GM23338 (cell line): ENCODE data around the gene URI1. TPM values are rescaled to one million over a fixed set of nuclear protein-coding genes. Genes with fewer than 3 reads are reported as not detected.

Experiments
- ATAC-seq: fragments of 200-7000 bp; cut with Tn5 transposase; 3 replicates; pipeline ENCODE4 v1.9.1; 2020
- DNase-seq: peaks from one replicate; pipeline ENCODE4 v3.0.0-alpha.2; 2015; ENCODE audit warnings: low spot score
- H2AFZ ChIP-seq: fragments of 200-600 bp; sonication (generic); 2 replicates; pipeline ENCODE4 v1.8.0; 2016; ENCODE audit warnings: antibody characterized with exemption, mild to moderate bottlenecking, moderate library complexity
- H3F3A ChIP-seq: fragments of 200-600 bp; sonication (generic); replicated peaks from 2 replicates; pipeline ENCODE4 v1.8.0; 2017; ENCODE audit warnings: antibody characterized with exemption, mixed run types, low read depth
- H3K27ac ChIP-seq: fragments of 200-600 bp; sonication (generic); 2 replicates; pipeline ENCODE4 v1.6.1; 2016; ENCODE audit warnings: low read depth
- H3K27me3 ChIP-seq: fragments of 200-600 bp; sonication (generic); 2 replicates; pipeline ENCODE4 v1.8.0; 2016; ENCODE audit warnings: mild to moderate bottlenecking, mixed run types, moderate library complexity; ENCODE audit not compliant: insufficient read depth
- H3K36me3 ChIP-seq: fragments of 200-600 bp; sonication (generic); 2 replicates; pipeline ENCODE4 v1.8.0; 2016; ENCODE audit warnings: mild to moderate bottlenecking; ENCODE audit not compliant: insufficient read depth
- H3K4me1 ChIP-seq: fragments of 200-600 bp; sonication (generic); 2 replicates; pipeline ENCODE4 v1.8.0; 2016; ENCODE audit warnings: mild to moderate bottlenecking, moderate library complexity; ENCODE audit not compliant: insufficient read depth
- H3K4me2 ChIP-seq: fragments of 200-600 bp; sonication (generic); 2 replicates; pipeline ENCODE4 v1.7.1; 2017; ENCODE audit warnings: mixed run types
- H3K4me3 ChIP-seq: fragments of 200-600 bp; sonication (generic); 2 replicates; pipeline ENCODE4 v1.6.1; 2016; ENCODE audit warnings: mixed run types
- H3K79me2 ChIP-seq: fragments of 200-600 bp; sonication (generic); replicated peaks from 2 replicates; pipeline ENCODE4 v1.8.0; 2017; ENCODE audit warnings: mild to moderate bottlenecking; ENCODE audit not compliant: insufficient read depth
- H3K9me2 ChIP-seq: fragments of 200-600 bp; sonication (generic); 2 replicates; pipeline ENCODE4 v1.8.0; 2017; ENCODE audit not compliant: insufficient read depth
- H4K20me1 ChIP-seq: fragments of 200-600 bp; sonication (generic); replicated peaks from 2 replicates; pipeline ENCODE4 v1.8.0; 2017; ENCODE audit warnings: mild to moderate bottlenecking; ENCODE audit not compliant: insufficient read depth
- H3K27ac Mint-ChIP-seq: 2 replicates; pipeline ENCODE4 v1.8.0; 2020; ENCODE audit warnings: inconsistent platforms, mild to moderate bottlenecking, moderate library complexity, mixed read lengths
- H3K27me3 Mint-ChIP-seq: 3 replicates; pipeline ENCODE4 v1.8.0; 2022; ENCODE audit warnings: low read depth, mild to moderate bottlenecking, moderate library complexity, mixed read lengths, inconsistent platforms; ENCODE audit not compliant: insufficient read depth, poor library complexity
- H3K36me3 Mint-ChIP-seq: 3 replicates; pipeline ENCODE4 v1.8.0; 2021; ENCODE audit warnings: low read depth, mild to moderate bottlenecking, inconsistent platforms, moderate library complexity, mixed read lengths
- H3K4me1 Mint-ChIP-seq: 3 replicates; pipeline ENCODE4 v1.8.0; 2020; ENCODE audit warnings: mild to moderate bottlenecking, inconsistent platforms, mixed read lengths
- H3K4me3 Mint-ChIP-seq: 3 replicates; pipeline ENCODE4 v1.8.0; 2021; ENCODE audit warnings: moderate library complexity, mild to moderate bottlenecking, inconsistent platforms, mixed read lengths
- H3K9me3 Mint-ChIP-seq: 3 replicates; pipeline ENCODE4 v1.8.0; 2020; ENCODE audit warnings: moderate library complexity, mild to moderate bottlenecking, inconsistent platforms, mixed read lengths
- CREB1 ChIP-seq: fragments of 250-450 bp; sonication (Bioruptor Pico); IDR thresholded peaks from 2 replicates; pipeline ENCODE4 v1.5.0; 2020; ENCODE audit warnings: low read depth, mild to moderate bottlenecking, moderate library complexity
- EZH2 ChIP-seq: fragments of 200-600 bp; sonication (generic); IDR thresholded peaks from one replicate; pipeline ENCODE4 v1.8.0; 2017; ENCODE audit warnings: antibody characterized with exemption, mild to moderate bottlenecking, low read depth; ENCODE audit not compliant: unreplicated experiment
- EZH2phosphoT487 ChIP-seq: fragments of 200-600 bp; sonication (generic); IDR thresholded peaks from one replicate; pipeline ENCODE4 v1.8.1; 2018; ENCODE audit warnings: antibody characterized with exemption; ENCODE audit not compliant: unreplicated experiment
- JUNB ChIP-seq: IDR thresholded peaks from one replicate; pipeline ENCODE4 v1.6.1; 2016; ENCODE audit warnings: antibody characterized with exemption; ENCODE audit not compliant: unreplicated experiment
- NANOG ChIP-seq: IDR thresholded peaks from 2 replicates; pipeline ENCODE4 v1.6.1; 2016; ENCODE audit warnings: antibody characterized with exemption, borderline replicate concordance
- POLR2AphosphoS5 ChIP-seq: IDR thresholded peaks from 2 replicates; pipeline ENCODE4 v1.6.1; 2016; ENCODE audit warnings: antibody characterized with exemption, low read depth
- REST ChIP-seq: IDR thresholded peaks from one replicate; pipeline ENCODE4 v1.6.1; 2018; ENCODE audit warnings: antibody characterized with exemption; ENCODE audit not compliant: unreplicated experiment
- STAT1 ChIP-seq: IDR thresholded peaks from one replicate; pipeline ENCODE4 v1.6.1; 2016; ENCODE audit warnings: antibody characterized with exemption; ENCODE audit not compliant: unreplicated experiment
- ZNF114 ChIP-seq: fragments of 250-450 bp; sonication (Bioruptor Pico); IDR thresholded peaks from 2 replicates; pipeline ENCODE4 v1.5.0; 2020; ENCODE audit warnings: mild to moderate bottlenecking, moderate library complexity
- ZNF331 ChIP-seq: fragments of 250-450 bp; sonication (Bioruptor Pico); IDR thresholded peaks from 2 replicates; pipeline ENCODE4 v1.5.0; 2020; ENCODE audit warnings: low read depth, mild to moderate bottlenecking, moderate library complexity
- polyA plus RNA-seq: library from polyadenylated mRNA; unstranded; fragments of >200 nt; fragmentation: Nextera tagmentation; extraction: Ambion mirVana; gene quantifications from 2 replicates; pipeline ENCODE4 v1.2.1, GENCODE V29; 2016
- total RNA-seq: library from RNA; depleted of rRNA; stranded (reverse); fragments of >200 nt; shearing (Covaris generic); gene quantifications from 2 replicates; pipeline ENCODE4 v1.2.3, GENCODE V29; 2014
- TF ChIP-seq, protein P1 (sequence below), 2 experiments: fragments of 200-600 bp in 1 of 2; sonication (generic) in 1 of 2; conservative IDR thresholded peaks; 2 replicates each; pipeline versions ENCODE4 v1.5.1 to v1.6.1; 2016 to 2017; ENCODE audit warnings: antibody characterized with exemption in 2 of 2, low read depth in 2 of 2, mild to moderate bottlenecking in 2 of 2, moderate library complexity in 1 of 2
- TF ChIP-seq, protein P2 (sequence below): IDR thresholded peaks from 2 replicates; pipeline ENCODE4 v1.6.1; 2016; ENCODE audit warnings: antibody characterized with exemption

URI1 gene
- total and polyA plus RNA-seq, 2 experiments from 2014 or later = 27.6 to 68.4 TPM

DNA sequence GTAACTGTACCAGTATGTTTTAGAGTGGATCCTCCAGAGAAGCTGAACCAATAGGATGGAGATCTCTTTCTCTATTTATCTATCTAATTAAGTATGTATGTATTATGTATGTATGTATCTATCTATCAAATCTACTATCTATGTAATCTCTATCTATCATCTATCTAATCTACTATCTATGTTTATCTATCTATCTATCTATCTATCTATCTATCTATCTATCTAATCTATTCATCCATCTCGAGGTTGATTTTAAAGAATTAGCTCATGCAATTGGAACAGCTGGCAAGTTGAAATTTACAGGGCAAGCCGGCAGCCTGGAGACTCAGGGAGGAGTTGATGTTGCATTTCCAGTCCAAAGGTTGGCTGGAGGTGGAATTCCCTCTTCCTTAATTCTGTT is 112.2 kb downstream of the URI1 start:
- Histone ChIP-seq H3K27ac (no peak overlapping the region), H4K20me1 (no peaks in the 10 kb centered on the region), H3K4me3 (no peak overlapping the region), H3K4me1 (peaks cover 4% of the 10 kb centered on the region; the same call in 1 of the 2 replicates), H3K79me2 (no peaks in the 10 kb centered on the region), H3K36me3 (no peaks in the 10 kb centered on the region), H3F3A (no peaks in the 10 kb centered on the region), H3K4me2 (no peak overlapping the region), H3K27me3 (no peaks in the 10 kb centered on the region), H3K9me2 (no peaks in the 10 kb centered on the region), H2AFZ (no peak overlapping the region)
- no peaks in the 10 kb centered on the region for H3K9me3 Mint-ChIP-seq
- no peak for DNase-seq
- ATAC-seq = no peak
- peaks cover 8% of the 10 kb centered on the region; the same call in 1 of the 3 replicates for H3K4me1 Mint-ChIP-seq
- no peaks in the 10 kb centered on the region for H3K36me3 Mint-ChIP-seq
- H3K4me3 Mint-ChIP-seq = no peak overlapping the region
- no peak for TF ChIP-seq CREB1 (CRISPR knock-in tag)
- TF ChIP-seq, protein P1, sequence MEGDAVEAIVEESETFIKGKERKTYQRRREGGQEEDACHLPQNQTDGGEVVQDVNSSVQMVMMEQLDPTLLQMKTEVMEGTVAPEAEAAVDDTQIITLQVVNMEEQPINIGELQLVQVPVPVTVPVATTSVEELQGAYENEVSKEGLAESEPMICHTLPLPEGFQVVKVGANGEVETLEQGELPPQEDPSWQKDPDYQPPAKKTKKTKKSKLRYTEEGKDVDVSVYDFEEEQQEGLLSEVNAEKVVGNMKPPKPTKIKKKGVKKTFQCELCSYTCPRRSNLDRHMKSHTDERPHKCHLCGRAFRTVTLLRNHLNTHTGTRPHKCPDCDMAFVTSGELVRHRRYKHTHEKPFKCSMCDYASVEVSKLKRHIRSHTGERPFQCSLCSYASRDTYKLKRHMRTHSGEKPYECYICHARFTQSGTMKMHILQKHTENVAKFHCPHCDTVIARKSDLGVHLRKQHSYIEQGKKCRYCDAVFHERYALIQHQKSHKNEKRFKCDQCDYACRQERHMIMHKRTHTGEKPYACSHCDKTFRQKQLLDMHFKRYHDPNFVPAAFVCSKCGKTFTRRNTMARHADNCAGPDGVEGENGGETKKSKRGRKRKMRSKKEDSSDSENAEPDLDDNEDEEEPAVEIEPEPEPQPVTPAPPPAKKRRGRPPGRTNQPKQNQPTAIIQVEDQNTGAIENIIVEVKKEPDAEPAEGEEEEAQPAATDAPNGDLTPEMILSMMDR (conservative IDR thresholded peaks at IDR 0.05; ENCODE audit: low read depth in 2 of 2) = no peak
- peaks cover 2% of the 10 kb centered on the region for H3K27me3 Mint-ChIP-seq
- H3K27ac Mint-ChIP-seq = no peak overlapping the region

- H2AFZ ChIP-seq = no peak overlapping the region
- H3K27me3 Mint-ChIP-seq = peaks cover 2% of the 10 kb centered on the region
- DNase-seq (no peak), ATAC-seq (no peak)
- H3K4me2 ChIP-seq = no peak overlapping the region
- no peaks in the 10 kb centered on the region for H3K27me3 ChIP-seq
- no peaks in the 10 kb centered on the region for H3K36me3 ChIP-seq
- H3K4me3 Mint-ChIP-seq = no peak overlapping the region
- no peaks in the 10 kb centered on the region for H3K4me1 ChIP-seq
- H3K27ac ChIP-seq = no peak overlapping the region
- no peaks in the 10 kb centered on the region; the same call in 2 of the 3 replicates for H3K4me1 Mint-ChIP-seq
- H3K27ac Mint-ChIP-seq = no peak overlapping the region
- H4K20me1 ChIP-seq = no peaks in the 10 kb centered on the region
- no peaks in the 10 kb centered on the region for H3K9me3 Mint-ChIP-seq
- no peak overlapping the region for H3K4me3 ChIP-seq
- H3F3A ChIP-seq = no peaks in the 10 kb centered on the region
- H3K9me2 ChIP-seq = no peaks in the 10 kb centered on the region
- H3K79me2 ChIP-seq = no peaks in the 10 kb centered on the region
- no peaks in the 10 kb centered on the region for H3K36me3 Mint-ChIP-seq
- TF ChIP-seq CREB1 (CRISPR knock-in tag) (no peak), NANOG (no peak), REST (no peak), JUNB (no peak), EZH2phosphoT487 (no peak), ZNF331 (no peak), STAT1 (no peak), EZH2 (no peak), ZNF114 (CRISPR knock-in tag) (no peak), POLR2AphosphoS5 (no peak)
- TF ChIP-seq, protein P2, sequence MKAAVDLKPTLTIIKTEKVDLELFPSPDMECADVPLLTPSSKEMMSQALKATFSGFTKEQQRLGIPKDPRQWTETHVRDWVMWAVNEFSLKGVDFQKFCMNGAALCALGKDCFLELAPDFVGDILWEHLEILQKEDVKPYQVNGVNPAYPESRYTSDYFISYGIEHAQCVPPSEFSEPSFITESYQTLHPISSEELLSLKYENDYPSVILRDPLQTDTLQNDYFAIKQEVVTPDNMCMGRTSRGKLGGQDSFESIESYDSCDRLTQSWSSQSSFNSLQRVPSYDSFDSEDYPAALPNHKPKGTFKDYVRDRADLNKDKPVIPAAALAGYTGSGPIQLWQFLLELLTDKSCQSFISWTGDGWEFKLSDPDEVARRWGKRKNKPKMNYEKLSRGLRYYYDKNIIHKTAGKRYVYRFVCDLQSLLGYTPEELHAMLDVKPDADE = no peak
- TF ChIP-seq, protein P1 (conservative IDR thresholded peaks at IDR 0.05; ENCODE audit: low read depth in 2 of 2) = no peak
These were observed 114.5 kb downstream of the URI1 start for GRCh38 chr19:30056580-30056979.
